Measurements from ENCODE around the gene TMX4.

DNA sequence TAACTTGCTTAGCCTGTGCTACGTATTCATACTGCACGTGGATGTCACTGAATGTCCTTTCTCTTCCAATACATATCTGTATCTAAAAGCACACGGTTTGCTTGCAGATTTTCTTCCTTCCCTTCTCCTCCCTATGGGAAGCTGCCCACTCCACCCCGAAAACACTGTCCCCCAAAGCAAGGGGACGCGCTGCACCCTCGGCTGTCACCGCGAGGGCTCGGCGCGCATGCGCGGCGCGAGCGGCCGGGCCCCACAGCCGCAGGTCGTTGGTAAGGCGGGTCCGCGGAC lies 659 bp downstream of the TMX4 start:
- TF ChIP-seq, protein P1, sequence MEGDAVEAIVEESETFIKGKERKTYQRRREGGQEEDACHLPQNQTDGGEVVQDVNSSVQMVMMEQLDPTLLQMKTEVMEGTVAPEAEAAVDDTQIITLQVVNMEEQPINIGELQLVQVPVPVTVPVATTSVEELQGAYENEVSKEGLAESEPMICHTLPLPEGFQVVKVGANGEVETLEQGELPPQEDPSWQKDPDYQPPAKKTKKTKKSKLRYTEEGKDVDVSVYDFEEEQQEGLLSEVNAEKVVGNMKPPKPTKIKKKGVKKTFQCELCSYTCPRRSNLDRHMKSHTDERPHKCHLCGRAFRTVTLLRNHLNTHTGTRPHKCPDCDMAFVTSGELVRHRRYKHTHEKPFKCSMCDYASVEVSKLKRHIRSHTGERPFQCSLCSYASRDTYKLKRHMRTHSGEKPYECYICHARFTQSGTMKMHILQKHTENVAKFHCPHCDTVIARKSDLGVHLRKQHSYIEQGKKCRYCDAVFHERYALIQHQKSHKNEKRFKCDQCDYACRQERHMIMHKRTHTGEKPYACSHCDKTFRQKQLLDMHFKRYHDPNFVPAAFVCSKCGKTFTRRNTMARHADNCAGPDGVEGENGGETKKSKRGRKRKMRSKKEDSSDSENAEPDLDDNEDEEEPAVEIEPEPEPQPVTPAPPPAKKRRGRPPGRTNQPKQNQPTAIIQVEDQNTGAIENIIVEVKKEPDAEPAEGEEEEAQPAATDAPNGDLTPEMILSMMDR (optimal IDR thresholded peaks at IDR 0.05 in 1 of 3, IDR thresholded peaks at IDR 0.05 in 1 of 3, conservative IDR thresholded peaks at IDR 0.05 in 1 of 3; ENCODE audit: extremely low read depth in 1 of 3, insufficient read depth in 2 of 3, low read length in 3 of 3) = no peak
- TF ChIP-seq EZH2 (IDR thresholded peaks at IDR 0.05; ENCODE audit: low read length) = no peak

All from keratinocyte (primary cell).